ENCODE results near the gene ARL8B.

GRCh38 chr3:5115506-5116162, 6.5 kb upstream of the ARL8B start:
- TF ChIP-seq, protein P1, sequence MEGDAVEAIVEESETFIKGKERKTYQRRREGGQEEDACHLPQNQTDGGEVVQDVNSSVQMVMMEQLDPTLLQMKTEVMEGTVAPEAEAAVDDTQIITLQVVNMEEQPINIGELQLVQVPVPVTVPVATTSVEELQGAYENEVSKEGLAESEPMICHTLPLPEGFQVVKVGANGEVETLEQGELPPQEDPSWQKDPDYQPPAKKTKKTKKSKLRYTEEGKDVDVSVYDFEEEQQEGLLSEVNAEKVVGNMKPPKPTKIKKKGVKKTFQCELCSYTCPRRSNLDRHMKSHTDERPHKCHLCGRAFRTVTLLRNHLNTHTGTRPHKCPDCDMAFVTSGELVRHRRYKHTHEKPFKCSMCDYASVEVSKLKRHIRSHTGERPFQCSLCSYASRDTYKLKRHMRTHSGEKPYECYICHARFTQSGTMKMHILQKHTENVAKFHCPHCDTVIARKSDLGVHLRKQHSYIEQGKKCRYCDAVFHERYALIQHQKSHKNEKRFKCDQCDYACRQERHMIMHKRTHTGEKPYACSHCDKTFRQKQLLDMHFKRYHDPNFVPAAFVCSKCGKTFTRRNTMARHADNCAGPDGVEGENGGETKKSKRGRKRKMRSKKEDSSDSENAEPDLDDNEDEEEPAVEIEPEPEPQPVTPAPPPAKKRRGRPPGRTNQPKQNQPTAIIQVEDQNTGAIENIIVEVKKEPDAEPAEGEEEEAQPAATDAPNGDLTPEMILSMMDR (IDR thresholded peaks at IDR 0.05): no peak
- TF ChIP-seq EP300 (IDR thresholded peaks at IDR 0.05): no peak
- TF ChIP-seq POLR2A (IDR thresholded peaks at IDR 0.05): no peak

Data from ovary (tissue), 3 donors.